ENCODE results near the gene PLIN5.

DNA sequence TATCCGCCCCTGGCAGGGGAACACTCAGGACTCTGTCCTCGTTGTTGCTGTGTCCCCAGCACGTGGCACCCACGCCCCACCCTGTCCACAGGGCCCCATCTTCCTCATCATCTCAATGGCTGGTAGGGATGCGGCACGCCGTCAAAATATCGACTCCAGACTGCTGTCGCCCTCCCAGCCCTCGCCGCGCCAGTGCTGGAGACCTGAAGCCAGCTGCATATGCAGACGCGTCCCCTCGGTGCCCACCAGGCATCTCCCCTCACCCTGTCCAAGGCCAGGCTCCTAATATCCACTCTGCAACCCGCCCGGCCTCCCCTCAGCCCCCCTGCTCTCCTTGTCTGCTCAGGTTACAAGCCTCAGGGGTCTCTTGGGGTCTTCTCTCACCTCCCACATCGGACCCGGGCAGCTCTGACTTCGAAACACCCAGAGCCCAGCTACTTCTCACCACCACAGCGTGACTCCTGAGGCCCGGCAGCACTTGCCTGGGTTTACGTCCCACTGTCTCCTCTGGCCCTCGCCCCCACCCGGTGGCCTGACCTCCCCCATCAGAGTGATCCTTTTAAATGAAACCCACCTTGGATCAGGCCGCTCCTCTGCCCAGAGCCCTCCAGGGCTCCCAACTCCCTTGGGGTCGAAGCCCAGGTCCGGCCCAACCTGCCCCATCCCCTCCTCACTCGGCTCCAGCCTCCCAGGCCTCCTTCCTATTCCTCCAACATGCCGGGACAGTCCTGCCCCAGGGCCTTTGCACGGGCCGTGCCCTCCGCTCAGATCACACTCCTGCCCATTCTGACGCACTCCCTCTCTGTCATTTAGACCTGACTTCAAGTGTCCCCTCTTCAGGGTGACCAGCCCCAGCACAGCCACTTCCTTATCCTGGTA, 29.2 kb downstream of the PLIN5 start:
- TF ChIP-seq, protein P1, sequence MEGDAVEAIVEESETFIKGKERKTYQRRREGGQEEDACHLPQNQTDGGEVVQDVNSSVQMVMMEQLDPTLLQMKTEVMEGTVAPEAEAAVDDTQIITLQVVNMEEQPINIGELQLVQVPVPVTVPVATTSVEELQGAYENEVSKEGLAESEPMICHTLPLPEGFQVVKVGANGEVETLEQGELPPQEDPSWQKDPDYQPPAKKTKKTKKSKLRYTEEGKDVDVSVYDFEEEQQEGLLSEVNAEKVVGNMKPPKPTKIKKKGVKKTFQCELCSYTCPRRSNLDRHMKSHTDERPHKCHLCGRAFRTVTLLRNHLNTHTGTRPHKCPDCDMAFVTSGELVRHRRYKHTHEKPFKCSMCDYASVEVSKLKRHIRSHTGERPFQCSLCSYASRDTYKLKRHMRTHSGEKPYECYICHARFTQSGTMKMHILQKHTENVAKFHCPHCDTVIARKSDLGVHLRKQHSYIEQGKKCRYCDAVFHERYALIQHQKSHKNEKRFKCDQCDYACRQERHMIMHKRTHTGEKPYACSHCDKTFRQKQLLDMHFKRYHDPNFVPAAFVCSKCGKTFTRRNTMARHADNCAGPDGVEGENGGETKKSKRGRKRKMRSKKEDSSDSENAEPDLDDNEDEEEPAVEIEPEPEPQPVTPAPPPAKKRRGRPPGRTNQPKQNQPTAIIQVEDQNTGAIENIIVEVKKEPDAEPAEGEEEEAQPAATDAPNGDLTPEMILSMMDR (IDR thresholded peaks at IDR 0.05; ENCODE audit: low read length): no peak
- no peak for TF ChIP-seq EZH2 (optimal IDR thresholded peaks at IDR 0.05; ENCODE audit: low read depth, low read length)
- no peak for TF ChIP-seq EZH2phosphoT487 (IDR thresholded peaks at IDR 0.05; ENCODE audit: low read length)
